IMR-90 (cell line): Measurements from ENCODE around the gene FRMPD4. TPM values are rescaled to one million over a fixed set of nuclear protein-coding genes. Genes with fewer than 3 reads are reported as not detected.

Experiments used
- ATAC-seq: fragments of 200-7000 bp; cut with Tn5 transposase; 2 replicates; pipeline ENCODE4 v1.9.1; 2020; ENCODE audit warnings: low read depth, mild to moderate bottlenecking, moderate library complexity
- BruUV-seq: library from RNA; stranded (reverse); fragments of 400-500 nt; replicated peaks from 2 replicates; lab custom pipeline; 2021; lab: Mats Ljungman, UMichigan
- CTCF ChIA-PET: fragments of 300-600 bp; formaldehyde crosslinking; extraction: SDS; loops from one replicate; lab custom pipeline; 2021; ENCODE audit warnings: antibody characterized with exemption; lab: Yijun Ruan, JAX
- POLR2A ChIA-PET: fragments of 300-600 bp; sonication (Branson Sonifier 250); formaldehyde crosslinking; loops from one replicate; lab custom pipeline; 2022; ENCODE audit warnings: antibody characterized with exemption; ENCODE audit not compliant: unreplicated experiment; lab: Charles Lee
- DNase-seq: peaks from one replicate; pipeline ENCODE4 v3.0.0; 2013
- H2AFZ ChIP-seq: replicated peaks from 2 replicates; pipeline ENCODE3; 2013; ENCODE audit warnings: low read length, mild to moderate bottlenecking; ENCODE audit not compliant: poor library complexity
- H2AK5ac ChIP-seq: 2 replicates; pipeline ENCODE4 v1.6.1; 2013; ENCODE audit warnings: low read depth, low read length, inconsistent platforms
- H2AK9ac ChIP-seq: replicated peaks from 2 replicates; pipeline ENCODE3; 2013; ENCODE audit warnings: mild to moderate bottlenecking, low read depth, low read length, moderate library complexity; ENCODE audit not compliant: poor library complexity
- H2BK120ac ChIP-seq: 2 replicates; pipeline ENCODE4 v1.6.1; 2013; ENCODE audit warnings: low read depth, low read length, inconsistent platforms
- H2BK15ac ChIP-seq: 3 replicates; pipeline ENCODE4 v1.6.1; 2013; ENCODE audit warnings: low read depth, low read length, inconsistent platforms
- H2BK20ac ChIP-seq: 2 replicates; pipeline ENCODE4 v1.6.1; 2013; ENCODE audit warnings: low read depth, mild to moderate bottlenecking, inconsistent platforms, low read length, moderate library complexity
- H2BK5ac ChIP-seq: 2 replicates; pipeline ENCODE4 v1.6.1; 2013; ENCODE audit warnings: mild to moderate bottlenecking, low read depth, low read length, inconsistent platforms; ENCODE audit not compliant: poor library complexity, severe bottlenecking
- H3K14ac ChIP-seq: replicated peaks from 2 replicates; pipeline ENCODE4 v1.6.1; 2013; ENCODE audit warnings: low read depth, low read length, inconsistent platforms
- H3K18ac ChIP-seq: 2 replicates; pipeline ENCODE4 v1.6.1; 2013; ENCODE audit warnings: low read depth, low read length, control low read depth
- H3K23ac ChIP-seq: 2 replicates; pipeline ENCODE4 v1.6.1; 2013; ENCODE audit warnings: low read depth, low read length, inconsistent platforms
- H3K27ac ChIP-seq: 2 replicates; pipeline ENCODE4 v1.5.1; 2013; ENCODE audit warnings: mild to moderate bottlenecking, control low read depth, low read length; ENCODE audit not compliant: insufficient read depth
- H3K27me3 ChIP-seq: 2 replicates; pipeline ENCODE4 v1.6.1; 2013; ENCODE audit warnings: low read length; ENCODE audit not compliant: control insufficient read depth, insufficient read depth
- H3K36me3 ChIP-seq: 2 replicates; pipeline ENCODE4 v1.6.1; 2013; ENCODE audit warnings: low read length, mixed read lengths; ENCODE audit not compliant: control insufficient read depth, insufficient read depth
- H3K4ac ChIP-seq: 2 replicates; pipeline ENCODE4 v1.6.1; 2013; ENCODE audit warnings: low read depth, low read length, inconsistent platforms
- H3K4me1 ChIP-seq: 2 replicates; pipeline ENCODE4 v1.6.1; 2013; ENCODE audit warnings: low read length, mixed read lengths; ENCODE audit not compliant: control insufficient read depth, insufficient read depth
- H3K4me2 ChIP-seq: 2 replicates; pipeline ENCODE4 v1.6.1; 2013; ENCODE audit warnings: low read depth, mild to moderate bottlenecking, control low read depth, low read length, moderate library complexity
- H3K4me3 ChIP-seq: 2 replicates; pipeline ENCODE4 v1.5.1; 2013; ENCODE audit warnings: low read depth, mild to moderate bottlenecking, control low read depth, low read length, moderate library complexity; ENCODE audit not compliant: insufficient read depth
- H3K56ac ChIP-seq: 2 replicates; pipeline ENCODE4 v1.6.1; 2013; ENCODE audit warnings: low read length, inconsistent platforms; ENCODE audit not compliant: insufficient read depth; ENCODE audit errors: extremely low read depth
- H3K79me1 ChIP-seq, 2 experiments: 2 replicates each; pipeline ENCODE4 v1.6.1; 2013; ENCODE audit warnings: low read length in 2 of 2, inconsistent platforms in 1 of 2, low read depth in 1 of 2
- H3K9ac ChIP-seq: 2 replicates; pipeline ENCODE4 v1.6.1; 2013; ENCODE audit warnings: low read depth, low read length, control low read depth
- H3K9me1 ChIP-seq: 2 replicates; pipeline ENCODE4 v1.6.1; 2013; ENCODE audit warnings: low read length, inconsistent platforms; ENCODE audit not compliant: insufficient read depth
- H3K9me3 ChIP-seq: 2 replicates; pipeline ENCODE4 v1.6.1; 2013; ENCODE audit warnings: low read length; ENCODE audit not compliant: control insufficient read depth, insufficient read depth
- H4K20me1 ChIP-seq: 2 replicates; pipeline ENCODE4 v1.6.1; 2013; ENCODE audit warnings: low read length, inconsistent platforms; ENCODE audit not compliant: insufficient read depth
- H4K5ac ChIP-seq: 2 replicates; pipeline ENCODE4 v1.6.1; 2013; ENCODE audit warnings: mild to moderate bottlenecking, low read depth, low read length, control low read depth
- H4K8ac ChIP-seq, 2 experiments: 2 replicates each; pipeline ENCODE4 v1.6.1; 2013; ENCODE audit warnings: low read depth in 2 of 2, low read length in 2 of 2, control low read depth in 1 of 2, inconsistent platforms in 1 of 2
- H4K91ac ChIP-seq: 2 replicates; pipeline ENCODE4 v1.6.1; 2013; ENCODE audit warnings: low read depth, low read length, inconsistent platforms; ENCODE audit not compliant: insufficient read depth
- MAFK ChIP-seq: IDR thresholded peaks from 2 replicates; pipeline ENCODE4 v1.6.1; 2012; ENCODE audit warnings: low read depth, low read length, improper control_type of control experiment
- SMC3 ChIP-seq: fragments of 150-350 bp; IDR thresholded peaks from 2 replicates; pipeline ENCODE4 v1.6.1; 2016; ENCODE audit warnings: low read depth, mild to moderate bottlenecking, antibody characterized with exemption, low read length, moderate library complexity
- WGBS, 2 experiments: methylation state at CpG; one replicate each; pipeline versions ENCODE4 v1.1.5 to v1.1.7; 2013; ENCODE audit warnings: missing lambda C conversion rate in 2 of 2; ENCODE audit not compliant: insufficient read length in 1 of 2; ENCODE audit errors: extremely low coverage in 2 of 2; 5-methylcytosine and 5-hydroxymethylcytosine counted together
- dilution Hi-C: fragments of 300-500 bp; cut with HindIII; formaldehyde crosslinking; loops from one replicate; pipeline ENCODE4 v1.14.3; 2018; ENCODE audit warnings: low sequenced_read_pairs; ENCODE audit not compliant: unreplicated experiment
- in situ Hi-C: fragments of 300-500 bp; cut with MboI; formaldehyde crosslinking; loops from 3 replicates; pipeline ENCODE4 v1.14.3; 2019; ENCODE audit warnings: low sequenced_read_pairs, inconsistent platforms, mixed read lengths
- intact Hi-C: fragments of 100-400 bp; cut with micrococcal nuclease; formaldehyde crosslinking; loops from 2 replicates; pipeline ENCODE4 v1.10.0; 2022
- polyA plus RNA-seq, 3 experiments: library from polyadenylated mRNA; depleted of rRNA; stranded (reverse); fragments of >200 nt; gene quantifications; 2 replicates each; pipeline ENCODE4 v1.2.3, GENCODE V29; 2012; ENCODE audit warnings: low replicate concordance in 1 of 3
- total RNA-seq: library from RNA; depleted of rRNA; stranded (reverse); fragments of >200 nt; gene quantifications from 2 replicates; pipeline ENCODE4 v1.2.3, GENCODE V29; 2012

The FRMPD4 gene
- total and polyA plus RNA-seq, 2 of the 4 experiments (the other 2 are of a cell fraction) = 0.53 to 1.1 TPM

- H2AK5ac ChIP-seq = no peak overlapping the region
- no peak overlapping the region for H3K9ac ChIP-seq
- CTCF ChIA-PET = no interaction called here
- no peak overlapping the region for H3K4ac ChIP-seq
- H2AFZ ChIP-seq = no peak overlapping the region
- no peak overlapping the region for H3K23ac ChIP-seq
- H3K27ac ChIP-seq = no peak overlapping the region
- no peak for DNase-seq
- H2BK120ac ChIP-seq = no peak overlapping the region
- H2BK20ac ChIP-seq = no peak overlapping the region
- in situ Hi-C loops = no loop called here
- H4K20me1 ChIP-seq = no peaks in the 10 kb centered on the region
- no peaks in the 10 kb centered on the region for H3K9me3 ChIP-seq
- no peaks in the 10 kb centered on the region for H3K79me1 ChIP-seq
- no peak overlapping the region for H3K4me3 ChIP-seq
- H2BK15ac ChIP-seq = no peak overlapping the region
- no peak overlapping the region for H4K91ac ChIP-seq
- H3K4me1 ChIP-seq = peaks cover 2% of the 10 kb centered on the region; the same call in 1 of the 2 replicates
- no peaks in the 10 kb centered on the region for H3K27me3 ChIP-seq
- H3K18ac ChIP-seq = no peak overlapping the region
- no peak for ATAC-seq
- BruUV-seq = no TSS peak
- no peak overlapping the region for H2BK5ac ChIP-seq
- H4K8ac ChIP-seq = no peak overlapping the region
- no peak overlapping the region for H3K4me2 ChIP-seq
- TF ChIP-seq MAFK = peak; percentile 89
- no peak for TF ChIP-seq SMC3
- no peaks in the 10 kb centered on the region for H3K9me1 ChIP-seq
- POLR2A ChIA-PET = no interaction called here
- dilution Hi-C loops = no loop called here
- H2AK9ac ChIP-seq = no peak overlapping the region
- no CpG with 5 or more reads among the region's 6 CpGs for WGBS, 2 experiments
- no peak overlapping the region for H4K5ac ChIP-seq
- H3K56ac ChIP-seq = no peak overlapping the region
- H3K36me3 ChIP-seq = no peaks in the 10 kb centered on the region
- no peak overlapping the region for H3K14ac ChIP-seq
- intact Hi-C loops = no loop called here
Observed at GRCh38 chrX:12410523-12410922, 272.2 kb downstream of the FRMPD4 start.
